Esophagus muscularis mucosa (tissue), 3 donors: ENCODE measurements around the gene GFOD1.

Experiments
- CTCF ChIP-seq, 3 experiments: fragments of 200-600 bp in 2 of 3; fragments of 450-650 bp in 1 of 3; sonication (generic) in 2 of 3; IDR thresholded peaks; one replicate each; pipeline ENCODE4 v1.5.1; 2017 to 2019; ENCODE audit warnings: antibody characterized with exemption in 3 of 3, mild to moderate bottlenecking in 2 of 3, moderate library complexity in 1 of 3
- EP300 ChIP-seq: sonication (generic); formaldehyde crosslinking; IDR thresholded peaks from one replicate; pipeline ENCODE4 v1.6.1; 2017; ENCODE audit warnings: antibody characterized with exemption

GRCh38 chr6:13420269-13420668 is 67.1 kb downstream of the GFOD1 start:
- no peak for TF ChIP-seq EP300
- no peak for TF ChIP-seq CTCF (IDR thresholded peaks at IDR 0.05)
